Effector memory CD8-positive, alpha-beta T cell (primary cell): ENCODE results near the gene CENPB.

Experiments used
- ATAC-seq: fragments of 150-1000 bp; cut with Tn5 transposase; replicated peaks from 2 replicates; pipeline ENCODE4 v1.10.0; 2021; ENCODE audit warnings: mild to moderate bottlenecking, moderate library complexity
- DNase-seq, 3 experiments: peaks; one replicate each; pipeline ENCODE4 v3.0.0; 2021
- H3K27ac Mint-ChIP-seq, 2 donors: one replicate each; pipeline ENCODE4 v1.8.0; 2022; ENCODE audit warnings: mild to moderate bottlenecking in 2 of 2, mixed read lengths in 2 of 2, moderate library complexity in 2 of 2
- H3K27me3 Mint-ChIP-seq, 2 donors: one replicate each; pipeline ENCODE4 v1.8.0; 2022; ENCODE audit warnings: mixed read lengths in 2 of 2
- H3K36me3 Mint-ChIP-seq: one replicate; pipeline ENCODE4 v1.8.0; 2022; ENCODE audit warnings: mild to moderate bottlenecking, moderate library complexity, mixed read lengths; ENCODE audit not compliant: insufficient read depth
- H3K4me1 Mint-ChIP-seq, 2 donors: one replicate each; pipeline ENCODE4 v1.8.0; 2022; ENCODE audit warnings: low read depth in 2 of 2, mixed read lengths in 2 of 2
- H3K4me3 Mint-ChIP-seq, 2 donors: one replicate each; pipeline ENCODE4 v1.8.0; 2022; ENCODE audit warnings: mild to moderate bottlenecking in 2 of 2, mixed read lengths in 2 of 2, moderate library complexity in 2 of 2
- H3K9me3 Mint-ChIP-seq, 2 donors: one replicate each; pipeline ENCODE4 v1.8.0; 2022; ENCODE audit warnings: mixed read lengths in 2 of 2

The CENPB gene

DNA sequence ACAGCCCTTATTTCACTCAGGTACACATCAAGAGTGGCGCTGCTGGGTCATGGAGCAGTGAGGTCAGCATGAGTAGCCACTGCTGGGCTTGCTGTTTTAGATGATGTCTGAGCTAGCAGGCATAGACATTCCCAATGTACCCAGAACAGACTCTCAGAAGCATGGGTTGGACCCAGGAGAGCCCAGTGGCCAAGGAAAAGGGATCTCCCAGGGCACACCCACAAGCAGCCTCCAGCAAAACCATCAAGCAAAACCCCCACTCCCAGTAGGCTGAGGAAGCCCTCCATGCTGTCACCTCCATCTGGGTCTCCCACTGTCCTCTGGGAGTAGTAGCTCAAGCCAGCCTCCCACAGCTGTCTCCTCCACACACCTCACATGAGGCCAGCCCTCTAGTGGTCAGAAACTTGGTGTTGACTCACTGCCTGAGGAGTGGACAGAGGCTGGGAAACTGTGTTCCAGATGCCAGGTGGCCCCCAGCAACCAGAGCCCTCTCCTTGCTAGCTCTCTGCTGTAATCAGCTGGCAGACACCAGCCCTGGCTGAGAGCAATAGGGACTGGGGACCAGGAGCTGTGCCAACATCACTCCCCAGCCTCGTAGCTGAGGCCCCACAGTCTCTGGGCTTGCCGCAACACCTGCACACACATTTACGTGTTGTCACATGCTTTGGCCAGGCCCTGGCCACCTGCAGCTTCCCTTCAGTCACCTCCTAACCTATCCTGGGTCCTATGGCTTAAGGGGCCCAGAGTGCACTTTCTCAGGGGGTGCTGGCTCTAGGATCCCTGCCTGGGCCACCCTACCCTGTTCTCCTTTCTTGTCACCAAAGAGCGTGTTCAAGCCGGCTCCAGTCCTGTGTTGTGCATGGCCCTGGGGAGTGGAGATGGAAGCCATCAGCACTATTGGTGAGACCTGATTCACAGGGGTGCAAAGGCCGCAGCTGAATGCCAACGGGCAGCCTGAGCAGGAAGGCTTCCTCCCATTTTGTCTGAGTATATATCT, 31.9 kb upstream of the CENPB start:
- H3K36me3 Mint-ChIP-seq = peaks cover 31% of the 10 kb centered on the region
- peak overlapping the region; percentile 88 to 91 for H3K4me3 Mint-ChIP-seq
- H3K27me3 Mint-ChIP-seq = no peaks in the 10 kb centered on the region
- no peaks in the 10 kb centered on the region for H3K9me3 Mint-ChIP-seq
- H3K27ac Mint-ChIP-seq = peak overlapping the region; percentile 90 to 98
- ATAC-seq = no peak
- H3K4me1 Mint-ChIP-seq = peaks cover 53 to 66% of the 10 kb centered on the region in 2 donors
- DNase-seq = no peak

DNA sequence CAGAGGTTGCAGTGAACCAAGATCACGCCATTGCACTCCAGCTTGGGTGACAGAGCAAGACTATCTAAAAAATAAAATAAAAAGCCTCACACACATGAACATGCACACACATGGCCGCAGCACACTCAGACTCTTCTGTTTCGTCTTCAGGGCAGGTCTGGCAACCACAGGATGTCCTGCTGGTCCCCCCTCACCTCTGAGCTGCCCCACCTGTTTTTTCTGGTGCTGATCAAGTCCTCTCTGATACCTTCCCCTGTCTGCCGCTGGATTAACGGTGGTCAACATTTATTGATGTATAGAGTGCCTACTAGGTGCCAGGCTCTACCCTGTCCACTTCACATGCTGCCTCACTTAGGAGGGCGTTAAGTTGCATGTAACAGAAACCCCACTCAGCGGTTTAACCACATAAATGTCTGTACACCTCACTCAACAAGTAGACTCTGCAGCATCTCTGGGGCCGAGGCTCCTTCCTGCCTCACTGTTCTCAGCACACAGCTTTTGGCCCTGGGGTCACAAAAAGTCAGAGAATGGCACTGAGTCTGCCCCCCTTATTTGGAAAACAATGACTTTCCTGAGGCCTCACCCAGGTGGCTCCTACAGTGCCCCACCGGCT, 29.3 kb upstream of the CENPB start:
- Mint-ChIP-seq H3K9me3 (no peaks in the 10 kb centered on the region), H3K4me1 (peaks cover 64 to 75% of the 10 kb centered on the region in 2 donors), H3K4me3 (peak overlapping the region; percentile 81 to 82), H3K36me3 (peaks cover 32% of the 10 kb centered on the region), H3K27ac (peak overlapping the region; percentile 90 to 96), H3K27me3 (no peaks in the 10 kb centered on the region)
- ATAC-seq (peak; percentile 18), DNase-seq (peak; percentile 35 to 54 (median 44))

DNA sequence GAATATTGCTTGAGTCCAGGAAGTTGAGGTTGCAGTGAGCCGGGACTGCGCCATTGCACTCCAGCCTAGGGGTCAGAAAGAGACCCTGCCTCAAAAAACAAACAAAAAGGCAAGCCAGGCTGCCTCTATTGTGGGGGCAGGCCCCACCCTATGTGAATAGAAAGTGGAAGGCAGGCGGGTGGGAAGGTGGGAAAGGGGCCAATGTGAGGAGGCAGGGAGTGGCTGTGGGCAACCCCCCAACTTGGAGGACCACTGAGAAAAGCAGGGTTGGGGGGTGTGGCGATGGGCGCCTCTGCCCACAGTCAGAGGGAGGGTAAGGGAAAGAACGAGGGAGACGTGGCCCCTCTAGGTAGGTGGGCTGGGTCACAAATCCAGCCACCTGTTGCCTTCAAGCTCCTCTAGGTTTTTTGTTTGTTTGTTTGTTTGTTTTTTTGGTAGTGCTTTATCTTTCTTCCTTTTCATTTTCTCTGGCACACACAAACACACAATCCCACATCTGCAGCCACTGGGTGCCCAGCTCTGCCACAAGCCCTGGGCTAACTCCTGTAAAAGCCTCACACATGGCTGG, 28.5 kb upstream of the CENPB start:
- H3K9me3 Mint-ChIP-seq = no peaks in the 10 kb centered on the region
- peaks cover 72 to 78% of the 10 kb centered on the region in 2 donors for H3K4me1 Mint-ChIP-seq
- H3K36me3 Mint-ChIP-seq = peaks cover 29% of the 10 kb centered on the region
- no peak for DNase-seq
- H3K4me3 Mint-ChIP-seq = peak overlapping the region; percentile 81 to 82
- ATAC-seq = no peak
- H3K27ac Mint-ChIP-seq = peak overlapping the region; percentile 90 to 96
- H3K27me3 Mint-ChIP-seq = no peaks in the 10 kb centered on the region

DNA sequence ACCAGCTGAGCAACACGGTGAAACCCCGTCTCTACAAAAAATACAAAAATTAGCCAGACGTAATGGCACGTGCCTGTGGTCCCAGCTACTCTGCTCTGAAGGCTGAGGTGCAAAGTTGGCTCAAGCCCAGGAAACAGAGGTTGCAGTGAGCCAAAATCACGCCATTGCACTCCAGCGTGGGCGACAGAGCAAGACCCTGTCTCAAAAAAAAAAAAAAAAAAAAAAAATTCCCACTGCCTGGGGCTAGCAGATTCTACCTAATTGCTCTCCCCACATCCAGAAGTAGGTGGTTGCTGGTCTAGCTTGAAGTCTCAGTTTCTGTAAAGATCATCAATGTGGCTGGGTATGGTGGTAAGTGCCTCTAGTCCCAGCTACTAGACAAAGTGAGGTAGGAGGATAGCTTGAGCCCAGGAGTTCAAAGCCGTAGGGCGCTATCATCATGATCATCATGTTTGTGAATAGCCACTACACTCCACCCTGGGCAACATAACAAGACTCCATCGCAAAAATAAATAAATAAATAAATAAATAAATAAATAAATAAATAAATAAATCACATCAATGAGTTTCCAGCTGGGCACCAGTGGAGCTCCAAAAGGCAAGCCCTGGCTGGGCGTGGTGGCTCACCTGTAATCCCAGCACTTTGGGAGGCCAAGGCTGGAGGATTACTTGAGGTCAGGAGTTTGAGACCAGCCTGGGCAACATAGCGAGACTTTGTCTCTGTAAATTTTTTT, 27.5 kb upstream of the CENPB start:
- no peak for ATAC-seq
- peak overlapping the region; percentile 87 to 96 for H3K4me3 Mint-ChIP-seq

DNA sequence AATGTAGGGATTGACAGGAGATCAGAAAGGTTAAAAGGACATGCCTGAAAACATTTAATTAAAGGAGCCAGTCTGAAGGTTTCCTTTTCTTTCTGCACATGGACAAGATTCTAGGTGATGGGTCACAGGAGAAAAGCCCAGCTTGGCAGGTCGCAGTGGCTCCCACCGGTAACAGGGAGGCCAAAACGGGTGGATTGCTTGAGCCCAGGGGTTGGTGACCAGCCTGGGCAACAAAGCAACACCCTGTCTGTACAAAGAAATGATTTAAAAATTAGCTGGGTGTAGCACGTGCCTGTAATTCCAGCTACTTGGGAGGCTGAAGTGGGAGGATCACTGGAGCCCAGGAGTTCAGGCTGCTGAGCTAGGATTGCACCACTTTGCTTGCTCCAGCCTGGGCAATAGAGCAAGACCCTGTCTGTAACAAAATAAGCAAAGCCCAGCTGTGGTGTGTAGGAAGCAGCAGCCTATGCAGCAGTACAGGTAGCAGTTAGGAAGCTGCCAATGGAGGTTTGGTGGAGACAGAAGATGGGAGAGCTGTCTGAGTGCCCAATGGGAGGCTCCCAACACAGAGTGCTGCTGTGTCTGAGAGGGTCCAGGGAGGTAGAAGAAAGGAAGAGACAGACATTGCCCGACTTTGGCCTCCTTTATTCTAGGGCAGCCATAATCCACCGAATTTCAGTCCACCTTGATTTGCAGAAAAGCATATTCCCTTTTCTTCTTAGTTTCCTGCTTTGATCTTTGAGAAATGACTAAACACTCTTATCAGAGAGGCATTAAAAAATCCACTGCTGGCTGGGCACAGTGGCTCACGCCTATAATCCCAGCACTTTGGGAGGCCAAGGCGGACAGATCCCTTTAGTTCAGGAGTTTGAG, 26.7 kb upstream of the CENPB start:
- no peaks in the 10 kb centered on the region for H3K9me3 Mint-ChIP-seq
- DNase-seq = no peak
- peak overlapping the region; percentile 87 to 96 for H3K4me3 Mint-ChIP-seq
- no peaks in the 10 kb centered on the region for H3K27me3 Mint-ChIP-seq
- peaks cover 26% of the 10 kb centered on the region for H3K36me3 Mint-ChIP-seq
- peaks cover 61 to 66% of the 10 kb centered on the region in 2 donors for H3K4me1 Mint-ChIP-seq
- ATAC-seq = no peak
- H3K27ac Mint-ChIP-seq = peak overlapping the region; percentile 99

More for the DNA sequence above, 27.5 kb upstream of the CENPB start:
- DNase-seq = peak in 2 of 3 experiments; percentile 23 to 24
- no peaks in the 10 kb centered on the region for H3K27me3 Mint-ChIP-seq
- H3K9me3 Mint-ChIP-seq = no peaks in the 10 kb centered on the region
- peak overlapping the region; percentile 99 for H3K27ac Mint-ChIP-seq
- H3K4me1 Mint-ChIP-seq = peaks cover 69 to 70% of the 10 kb centered on the region in 2 donors
- peaks cover 27% of the 10 kb centered on the region for H3K36me3 Mint-ChIP-seq

DNA sequence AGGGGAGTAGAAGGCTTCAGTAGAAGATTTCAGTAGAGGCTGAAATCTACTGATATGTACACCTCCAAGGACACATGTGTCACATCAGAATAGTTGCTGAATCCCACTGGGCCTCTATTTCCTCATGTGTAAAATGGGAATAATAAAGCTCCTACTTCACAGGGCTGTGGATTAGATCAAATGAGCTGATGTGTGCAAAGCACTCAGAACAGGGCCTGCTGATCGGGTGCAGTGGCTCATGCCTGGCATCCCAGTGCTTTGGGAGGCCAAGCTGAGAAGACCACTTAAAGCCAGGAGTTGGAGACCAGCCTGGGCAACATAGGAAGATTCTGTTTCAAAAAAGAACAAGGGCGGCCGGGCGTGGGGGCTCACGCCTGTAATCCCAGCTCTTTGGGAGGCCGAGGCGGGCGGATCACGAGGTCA, 25.7 kb upstream of the CENPB start:
- Mint-ChIP-seq H3K9me3 (no peaks in the 10 kb centered on the region), H3K4me1 (peaks cover 62 to 65% of the 10 kb centered on the region in 2 donors), H3K36me3 (peaks cover 26% of the 10 kb centered on the region), H3K4me3 (peak overlapping the region; percentile 87 to 96), H3K27me3 (no peaks in the 10 kb centered on the region), H3K27ac (peak overlapping the region; percentile 99)
- no peak for ATAC-seq
- no peak for DNase-seq

DNA sequence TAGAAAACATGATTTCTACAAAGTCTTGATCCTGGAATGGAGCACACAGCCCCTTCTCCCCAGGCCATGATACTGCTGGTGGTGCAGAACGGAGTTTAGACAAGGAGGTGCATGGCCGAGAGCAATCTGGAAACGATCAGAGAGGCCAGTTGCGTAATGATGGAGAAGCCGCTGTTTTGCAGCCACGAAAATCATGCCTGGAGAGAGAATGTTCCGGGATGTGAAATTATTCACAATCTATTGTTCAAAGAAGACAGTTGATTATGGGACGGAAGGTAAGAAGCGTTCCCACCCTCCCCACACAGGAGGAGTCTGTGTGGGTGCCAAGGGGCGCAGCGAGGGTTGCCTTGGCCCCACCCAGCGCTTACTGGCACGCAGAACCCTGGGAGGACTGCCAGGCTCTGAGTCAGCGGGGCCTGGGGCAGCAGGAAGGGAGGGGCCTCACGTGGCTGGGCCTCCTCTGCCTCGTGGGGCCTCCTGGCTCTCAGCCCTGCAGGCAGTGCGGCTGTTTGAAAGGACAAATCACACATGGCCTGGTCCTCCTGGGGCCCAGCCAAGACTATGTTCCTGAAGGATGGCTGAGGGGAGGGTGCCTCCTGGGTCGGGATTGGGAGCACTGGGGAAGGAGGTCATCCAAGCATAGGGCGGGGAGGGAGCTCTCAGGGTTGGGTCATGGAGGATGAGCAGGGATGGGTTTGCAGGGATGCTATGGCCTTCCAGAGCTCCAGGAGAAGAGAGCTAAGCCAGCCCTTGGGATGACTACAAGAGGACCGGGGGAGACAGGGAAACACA, 25.1 kb upstream of the CENPB start:
- Mint-ChIP-seq H3K36me3 (peaks cover 28% of the 10 kb centered on the region), H3K4me3 (peak overlapping the region; percentile 87 to 96), H3K27ac (peak overlapping the region; percentile 99), H3K9me3 (no peaks in the 10 kb centered on the region), H3K27me3 (no peaks in the 10 kb centered on the region), H3K4me1 (peaks cover 65 to 67% of the 10 kb centered on the region in 2 donors)
- peak; percentile 88 to 91 (median 90) for DNase-seq
- peak; percentile 84 for ATAC-seq

DNA sequence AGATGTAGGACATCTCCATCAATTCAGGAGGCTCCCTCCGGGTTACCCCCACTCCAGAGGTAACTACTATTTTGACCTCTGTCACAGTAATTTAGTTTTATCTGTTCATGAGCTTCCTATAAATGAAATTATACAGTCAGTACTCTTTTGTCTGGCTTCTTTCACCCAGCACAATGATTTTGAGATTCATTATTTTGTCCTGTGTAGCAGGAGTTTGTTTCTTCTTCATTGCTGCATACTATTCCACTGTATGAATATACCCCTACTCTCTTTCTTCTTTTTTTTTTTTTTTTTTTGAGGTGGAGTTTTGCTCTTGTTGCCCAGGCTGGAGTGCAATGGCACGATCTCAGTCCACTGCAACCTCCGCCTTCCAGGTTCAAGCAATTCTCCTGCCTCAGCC, 22.0 kb upstream of the CENPB start:
- no peaks in the 10 kb centered on the region for H3K27me3 Mint-ChIP-seq
- H3K27ac Mint-ChIP-seq = peak overlapping the region in 1 of 2 donors; percentile 89
- ATAC-seq (no peak), DNase-seq (no peak)
- peaks cover 43% of the 10 kb centered on the region for H3K36me3 Mint-ChIP-seq
- H3K4me1 Mint-ChIP-seq = peaks cover 62 to 64% of the 10 kb centered on the region in 2 donors
- H3K4me3 Mint-ChIP-seq = peak overlapping the region in 1 of 2 donors; percentile 29
- H3K9me3 Mint-ChIP-seq = no peaks in the 10 kb centered on the region

DNA sequence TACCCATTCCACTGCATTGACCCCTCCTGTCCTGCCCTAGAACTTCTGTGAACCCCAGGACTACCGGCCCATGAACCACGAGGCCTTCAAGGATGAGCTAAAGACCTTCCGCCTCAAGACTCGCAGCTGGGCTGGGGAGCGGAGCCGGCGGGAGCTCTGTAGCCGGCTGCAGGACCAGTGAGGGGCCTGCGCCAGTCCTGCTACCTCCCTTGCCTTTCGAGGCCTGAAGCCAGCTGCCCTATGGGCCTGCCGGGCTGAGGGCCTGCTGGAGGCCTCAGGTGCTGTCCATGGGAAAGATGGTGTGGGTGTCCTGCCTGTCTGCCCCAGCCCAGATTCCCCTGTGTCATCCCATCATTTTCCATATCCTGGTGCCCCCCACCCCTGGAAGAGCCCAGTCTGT, 18.2 kb upstream of the CENPB start:
- no peak overlapping the region for H3K4me3 Mint-ChIP-seq
- no peaks in the 10 kb centered on the region for H3K9me3 Mint-ChIP-seq
- H3K4me1 Mint-ChIP-seq = peaks cover 55 to 56% of the 10 kb centered on the region in 2 donors
- H3K36me3 Mint-ChIP-seq = peaks cover 62% of the 10 kb centered on the region
- DNase-seq = no peak
- no peaks in the 10 kb centered on the region for H3K27me3 Mint-ChIP-seq
- ATAC-seq = no peak
- H3K27ac Mint-ChIP-seq = peak overlapping the region; percentile 46 to 70

DNA sequence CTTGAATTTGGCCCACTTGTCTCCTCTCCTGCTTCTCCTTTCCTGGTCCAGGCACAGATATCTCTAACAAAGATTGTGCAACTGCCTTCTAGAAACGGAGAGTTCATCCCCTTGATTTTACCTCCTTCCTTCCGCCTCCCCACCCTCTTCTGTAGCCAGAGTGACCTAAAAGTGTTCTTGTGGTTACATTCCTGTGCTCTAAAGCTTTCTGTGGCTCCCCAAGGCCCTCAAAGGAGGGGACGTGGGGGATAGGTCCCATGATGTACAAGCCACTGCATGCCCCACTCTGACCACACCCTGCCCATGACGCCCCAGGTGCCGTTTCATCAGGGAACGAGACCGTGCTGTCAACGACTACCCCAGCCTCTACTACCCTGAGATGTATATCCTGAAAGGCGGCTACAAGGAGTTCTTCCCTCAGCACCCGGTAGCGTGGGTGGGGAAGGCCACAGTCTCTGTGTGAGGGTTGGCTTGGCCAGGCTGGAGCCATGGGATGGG, 17.8 kb upstream of the CENPB start:
- H3K36me3 Mint-ChIP-seq = peaks cover 67% of the 10 kb centered on the region
- H3K27me3 Mint-ChIP-seq = no peaks in the 10 kb centered on the region
- peak overlapping the region; percentile 91 to 96 for H3K27ac Mint-ChIP-seq
- no peak for DNase-seq
- H3K4me3 Mint-ChIP-seq = peak overlapping the region in 1 of 2 donors; percentile 57
- no peaks in the 10 kb centered on the region for H3K9me3 Mint-ChIP-seq
- peak; percentile 39 for ATAC-seq
- peaks cover 59 to 60% of the 10 kb centered on the region in 2 donors for H3K4me1 Mint-ChIP-seq

DNA sequence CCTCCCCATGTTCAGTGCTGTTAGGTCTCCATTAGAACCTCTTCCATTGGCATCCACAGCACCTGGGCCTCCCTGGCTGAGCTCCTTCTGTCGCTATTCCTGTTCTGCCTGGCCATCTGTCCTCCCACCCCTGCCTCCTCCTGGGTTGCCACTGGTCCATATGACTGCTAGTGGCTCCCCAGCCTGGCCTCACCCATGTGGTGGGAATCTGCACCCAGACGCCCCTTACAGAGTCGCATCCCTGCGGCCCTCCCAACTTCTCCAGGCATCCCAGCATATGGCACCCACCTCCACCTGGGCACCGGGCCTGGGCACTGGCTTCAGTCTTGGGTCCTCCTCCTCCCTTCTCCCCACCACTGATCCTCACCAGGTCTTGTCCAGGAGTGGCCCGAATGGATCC, 17.3 kb upstream of the CENPB start:
- Mint-ChIP-seq H3K9me3 (no peaks in the 10 kb centered on the region), H3K4me1 (peaks cover 62 to 65% of the 10 kb centered on the region in 2 donors), H3K27ac (peak overlapping the region; percentile 91 to 96), H3K4me3 (peak overlapping the region in 1 of 2 donors; percentile 57), H3K36me3 (peaks cover 71% of the 10 kb centered on the region), H3K27me3 (no peaks in the 10 kb centered on the region)
- DNase-seq (no peak), ATAC-seq (no peak)
